ENCODE data around the gene SNX15.
"Not testable (repeated sequence)": the region's sequence is repeated elsewhere in the genome, so short reads cannot be mapped to it uniquely, and the experiment has no call there.

SNX15 gene

DNA sequence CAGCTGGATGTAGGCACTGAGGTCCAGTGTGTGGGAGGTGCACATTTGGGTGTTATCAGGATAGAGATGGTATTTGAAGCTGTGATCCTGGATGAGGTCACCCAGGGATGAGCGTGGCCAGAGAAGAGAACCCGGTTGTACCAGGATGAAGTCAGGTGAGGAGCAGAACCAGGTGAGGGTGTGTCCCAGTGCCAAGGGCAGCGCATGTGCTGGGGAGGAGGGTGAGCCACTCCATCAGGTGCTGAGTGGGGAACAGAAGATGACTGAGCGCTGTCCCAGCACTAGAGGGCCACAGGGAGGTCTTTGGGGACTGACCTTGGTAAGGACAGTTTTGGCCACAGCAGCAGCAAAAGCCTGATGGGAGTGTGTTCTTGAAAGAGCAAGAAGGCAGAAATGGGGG is 10.5 kb upstream of the SNX15 start:
- no peak for DNase-seq

DNA sequence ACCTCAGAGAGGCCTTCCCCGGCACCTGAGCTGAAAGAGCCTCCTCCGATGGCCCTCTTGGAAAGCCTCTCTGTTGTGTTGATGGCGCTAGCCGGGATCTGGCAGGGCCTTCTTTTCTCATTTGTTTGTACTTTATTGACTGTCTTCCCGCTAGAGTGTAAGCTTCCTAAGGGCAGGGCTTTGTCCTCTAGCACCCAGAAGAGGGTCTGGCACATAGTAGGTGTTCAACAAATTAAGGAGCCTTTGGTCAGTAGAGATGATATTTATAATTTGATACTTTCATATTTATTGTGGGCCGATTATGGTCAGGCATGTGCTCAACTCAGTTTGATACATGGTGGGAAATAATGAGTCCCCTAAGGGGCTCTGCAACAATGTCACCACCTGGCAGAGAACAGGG is 9.3 kb upstream of the SNX15 start:
- no peak for DNase-seq

DNA sequence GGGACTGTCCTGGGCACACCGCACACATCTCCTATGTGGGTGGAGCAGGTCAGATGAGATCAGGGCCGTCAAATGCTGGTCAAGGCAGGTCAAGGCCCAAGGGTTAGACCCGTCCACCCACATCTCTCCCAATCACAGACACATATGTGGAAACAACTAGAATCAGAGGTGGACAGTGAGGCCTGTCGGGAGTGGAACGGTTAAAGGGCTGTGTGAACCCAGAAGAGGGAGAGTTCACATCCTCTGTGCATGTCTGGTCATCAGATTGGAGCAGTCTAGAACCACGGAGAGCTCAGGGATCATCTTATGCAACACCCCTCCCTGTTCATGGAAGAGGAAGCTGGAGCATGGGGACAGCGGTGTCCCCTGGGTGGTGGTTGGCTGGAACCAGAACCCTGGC is 7.4 kb upstream of the SNX15 start:
- DNase-seq = no peak

DNA sequence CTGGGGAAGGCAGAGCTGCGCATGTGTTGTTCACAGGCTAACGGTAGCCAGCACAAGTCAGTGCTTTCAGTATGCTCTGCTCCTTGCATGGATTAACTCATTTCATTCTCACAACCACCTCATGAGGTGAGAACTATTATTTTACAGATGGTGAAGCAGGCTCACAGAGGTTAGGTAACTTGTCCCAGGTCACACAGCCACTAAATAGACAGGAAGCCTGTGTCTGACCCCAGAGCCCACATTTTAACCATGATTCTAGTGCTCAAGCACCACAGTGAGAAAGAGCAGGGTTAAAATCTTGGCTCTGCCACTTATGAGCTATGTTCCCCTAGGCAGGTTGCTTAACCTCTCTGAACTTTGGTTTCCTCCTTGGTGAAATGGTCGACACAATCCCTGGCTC is 6.2 kb upstream of the SNX15 start:
- no peak for DNase-seq

DNA sequence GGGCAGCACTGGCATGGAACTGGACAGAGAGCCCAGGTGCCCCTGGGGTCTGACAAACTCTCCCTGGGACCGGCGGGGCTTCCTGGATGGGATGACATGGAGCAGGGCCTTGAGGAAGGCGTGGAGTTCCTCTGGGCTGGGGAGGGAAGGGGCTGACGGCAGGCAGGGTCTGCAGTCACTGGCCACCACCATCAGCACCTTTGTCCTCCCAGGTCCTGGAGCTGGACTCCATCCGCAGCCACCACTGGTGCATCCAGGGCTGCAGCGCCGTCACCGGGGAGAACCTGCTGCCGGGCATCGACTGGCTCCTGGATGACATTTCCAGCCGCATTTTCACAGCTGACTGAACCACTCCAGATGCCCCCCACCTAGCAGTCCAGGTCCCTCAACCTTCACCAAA is 5.7 kb upstream of the SNX15 start:
- DNase-seq = no peak

DNA sequence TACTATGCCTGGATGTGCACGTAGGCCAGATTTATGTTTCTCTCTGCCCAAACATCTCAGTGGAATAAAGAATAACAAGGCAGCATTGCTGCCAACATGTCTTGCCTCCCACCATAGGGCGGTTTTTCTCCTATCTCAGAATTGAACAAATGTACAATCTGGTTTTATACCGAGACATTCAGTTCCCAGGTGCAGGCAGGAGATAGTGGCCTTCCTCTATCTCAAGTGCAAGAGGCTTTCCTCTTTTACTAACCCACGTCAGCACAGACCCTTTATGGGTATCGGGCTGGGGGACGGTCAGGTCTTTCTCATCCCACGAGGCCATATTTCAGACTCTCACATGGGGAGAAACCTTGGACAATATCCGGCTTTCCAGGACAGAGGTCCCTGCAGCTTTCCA is 3.7 kb upstream of the SNX15 start:
- DNase-seq = not testable (repeated sequence)

DNA sequence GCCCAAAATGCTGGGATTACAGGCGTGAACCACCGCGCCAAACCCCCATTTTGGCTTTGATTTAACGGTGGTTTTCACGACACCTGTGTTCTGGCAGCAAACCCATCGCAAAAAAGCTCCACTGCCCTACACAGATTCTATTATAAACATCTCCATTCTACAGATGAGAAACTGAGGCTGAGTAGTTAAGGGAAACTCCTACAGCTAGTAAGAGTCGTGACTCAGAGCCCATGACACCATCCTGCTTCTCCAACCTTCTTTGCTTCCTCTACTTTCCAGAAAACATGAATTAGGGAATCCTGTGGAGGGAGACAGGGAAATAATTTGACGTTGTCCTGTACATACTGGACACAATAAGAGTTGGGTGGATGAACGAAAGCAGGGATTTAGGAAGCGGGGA is 429 bp upstream of the SNX15 start:
- no peak for DNase-seq

DNA sequence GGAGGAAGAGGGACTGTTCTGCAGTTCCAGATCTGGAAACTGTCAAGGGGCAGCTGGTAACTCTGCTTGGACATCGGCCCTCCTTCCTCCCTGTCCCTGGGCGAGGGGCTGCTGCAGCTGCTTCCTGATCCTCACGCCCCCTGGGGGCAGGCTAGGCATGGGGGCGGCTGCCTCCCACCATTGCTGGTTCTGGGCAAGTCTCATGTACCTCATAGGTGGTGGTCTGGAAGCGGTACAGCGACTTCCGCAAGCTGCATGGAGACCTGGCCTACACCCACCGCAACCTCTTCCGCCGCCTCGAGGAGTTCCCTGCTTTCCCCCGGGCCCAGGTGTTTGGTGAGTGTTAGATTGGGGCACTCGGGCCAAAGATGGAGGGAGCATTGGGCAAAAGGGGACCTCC is 5.0 kb downstream of the SNX15 start:
- DNase-seq = no peak

DNA sequence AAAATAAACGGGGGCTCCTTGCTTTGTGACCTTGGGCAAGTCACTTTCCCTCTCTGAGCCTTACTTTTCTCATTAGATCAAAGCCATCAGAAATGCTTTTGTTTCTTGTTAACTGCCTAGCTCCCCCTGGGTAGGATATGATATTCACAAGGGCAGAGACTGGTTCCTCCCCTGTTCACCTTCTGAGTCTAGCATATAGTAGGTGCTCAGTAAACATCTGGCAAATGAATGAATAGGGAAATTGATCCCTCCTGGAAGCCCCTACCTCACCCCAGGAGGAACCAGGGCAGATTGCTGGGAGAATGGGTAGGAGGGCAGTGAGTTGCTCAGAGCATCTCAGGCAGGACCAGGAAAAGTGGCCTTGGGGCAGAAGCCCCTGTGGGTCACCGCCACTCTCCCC is 7.2 kb downstream of the SNX15 start:
- no peak for DNase-seq

DNA sequence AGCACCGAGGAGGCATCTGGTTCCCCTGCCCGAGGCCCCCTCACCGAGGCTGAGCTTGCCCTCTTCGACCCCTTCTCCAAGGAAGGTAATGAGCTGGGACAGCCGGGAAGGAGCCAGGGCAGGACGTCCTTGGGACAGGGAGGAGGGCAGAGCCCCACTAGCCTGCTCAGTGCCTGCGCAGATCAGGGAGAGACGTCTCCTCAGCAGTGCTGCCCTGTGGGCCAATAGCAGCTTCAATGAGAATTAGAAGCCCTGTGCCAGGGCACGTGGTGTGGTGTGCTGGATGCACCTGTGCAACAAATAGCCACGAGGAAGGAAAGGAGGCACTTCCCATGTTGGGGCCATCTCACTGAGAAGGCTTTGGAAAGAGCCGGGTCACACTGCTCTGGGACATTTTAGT is 8.3 kb downstream of the SNX15 start:
- DNase-seq = no peak

DNA sequence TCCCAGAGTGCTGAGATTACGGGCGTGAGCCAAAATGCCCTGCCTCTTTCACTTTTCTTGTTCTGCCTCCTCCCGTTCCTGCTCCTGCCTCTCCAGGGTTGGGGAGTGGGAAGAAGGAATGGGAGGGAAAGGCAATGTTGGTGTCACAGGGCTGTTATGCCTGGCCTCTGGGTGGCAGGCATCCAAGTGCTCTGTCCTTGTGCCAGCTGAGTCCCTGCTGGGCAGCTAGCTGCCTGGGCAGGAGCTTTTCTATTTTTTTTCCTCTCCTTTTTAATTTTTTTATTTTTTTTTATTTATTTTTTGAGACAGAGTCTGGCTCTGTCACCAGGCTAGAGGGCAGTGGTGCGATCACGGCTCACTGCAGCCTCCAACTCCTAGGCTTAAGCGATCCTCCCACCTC is 9.7 kb downstream of the SNX15 start:
- DNase-seq = no peak

DNA sequence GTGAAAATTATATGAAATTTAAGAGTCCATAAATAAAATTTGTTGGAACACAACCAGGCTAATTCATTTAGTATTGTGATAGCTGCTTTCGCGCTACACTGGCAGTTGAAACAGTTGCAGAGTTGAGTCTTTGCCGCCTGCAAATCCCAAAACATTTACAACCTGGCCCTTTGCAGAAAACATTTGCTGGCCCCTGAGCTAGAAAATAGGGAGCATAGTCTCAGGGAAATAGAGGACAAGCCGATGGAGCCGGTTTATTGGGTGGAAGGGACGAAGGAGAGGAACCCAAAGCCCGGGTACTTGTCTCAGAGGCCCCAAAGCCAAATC is 13.2 kb downstream of the SNX15 start:
- DNase-seq = no peak

DNA sequence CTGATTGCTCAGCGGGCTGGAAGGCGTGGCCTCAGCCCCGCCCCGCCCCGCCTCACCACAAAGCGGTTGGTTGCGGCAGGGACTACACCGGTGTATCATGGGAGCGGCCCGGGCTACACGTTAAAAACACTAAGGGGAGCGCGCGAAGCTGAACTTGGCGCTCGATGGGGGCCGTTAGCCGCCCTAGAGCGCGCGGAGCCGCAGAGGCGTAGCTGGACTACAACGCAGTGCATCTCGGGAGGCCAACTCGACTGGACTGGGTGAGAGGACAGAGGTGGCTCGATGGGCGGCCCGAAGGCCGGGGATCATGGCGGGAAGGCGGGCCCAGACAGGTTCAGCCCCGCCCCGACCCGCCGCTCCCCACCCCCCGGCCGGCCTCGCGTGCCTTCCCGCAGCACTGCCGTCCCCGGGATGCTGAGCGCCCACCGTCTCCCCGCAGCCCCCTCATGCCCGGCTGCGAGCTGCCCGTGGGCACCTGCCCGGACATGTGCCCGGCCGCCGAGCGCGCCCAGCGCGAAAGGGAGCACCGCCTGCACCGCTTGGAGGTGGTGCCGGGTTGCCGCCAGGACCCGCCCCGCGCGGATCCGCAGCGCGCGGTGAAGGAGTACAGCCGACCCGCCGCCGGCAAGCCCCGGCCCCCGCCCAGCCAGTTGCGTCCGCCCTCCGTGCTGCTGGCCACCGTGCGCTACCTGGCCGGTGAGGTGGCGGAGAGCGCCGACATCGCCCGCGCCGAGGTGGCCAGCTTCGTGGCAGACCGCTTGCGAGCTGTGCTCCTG is 13.8 kb downstream of the SNX15 start, which contains the start of gene SAC3D1:
Gene SAC3D1, plus strand, starts transcription at position 364 of the 776 bp plus-strand sequence. Its CDS starts 83 bp downstream, at position 447.
- DNase-seq = peak; percentile 98

DNA sequence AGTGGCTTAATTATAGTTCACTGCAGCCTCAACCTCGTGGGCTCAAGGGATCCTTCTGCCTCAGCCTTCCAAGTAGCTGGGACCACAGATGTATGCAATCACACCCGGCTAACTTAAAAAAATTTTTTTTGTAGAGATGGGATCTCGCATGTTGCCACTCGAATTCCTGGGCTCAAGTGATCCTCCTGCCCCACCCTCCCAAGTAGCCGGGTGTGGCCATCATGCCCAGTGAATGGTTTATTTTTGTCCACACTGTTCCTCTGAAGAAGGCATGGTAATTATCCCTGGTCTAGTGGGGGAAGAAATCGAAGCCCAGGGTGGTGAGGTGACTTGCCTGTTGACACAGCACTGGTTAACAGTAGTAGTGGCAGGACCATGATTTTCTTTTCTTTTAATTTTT is 15.7 kb downstream of the SNX15 start:
- DNase-seq = no peak

DNA sequence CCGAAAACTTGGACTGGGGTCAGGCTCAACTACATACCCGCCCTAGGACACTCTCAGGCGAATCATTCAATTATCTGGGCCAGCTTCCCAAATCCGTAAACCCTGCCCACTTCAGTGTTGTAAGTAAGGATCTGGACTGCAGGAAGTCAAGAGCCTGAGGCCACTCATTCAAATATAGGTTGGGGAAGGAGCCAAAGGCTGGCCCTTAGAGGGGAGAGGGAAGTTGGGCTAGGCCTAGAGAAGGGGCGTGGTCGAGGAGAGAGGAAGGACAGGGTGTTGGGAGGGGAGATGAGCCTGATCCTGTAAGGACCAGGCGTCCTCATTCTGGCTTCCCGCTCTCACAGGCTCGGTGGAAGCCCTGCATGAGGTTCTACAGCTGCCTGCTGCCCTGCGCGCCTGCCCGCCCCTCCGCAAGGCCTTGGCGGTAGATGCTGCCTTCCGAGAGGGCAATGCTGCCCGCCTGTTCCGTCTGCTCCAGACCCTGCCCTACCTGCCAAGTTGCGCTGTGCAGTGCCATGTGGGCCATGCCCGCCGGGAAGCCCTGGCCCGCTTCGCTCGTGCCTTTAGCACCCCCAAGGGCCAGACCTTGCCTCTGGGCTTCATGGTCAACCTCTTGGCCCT is 16.8 kb downstream of the SNX15 start:
- no peak for DNase-seq

DNA sequence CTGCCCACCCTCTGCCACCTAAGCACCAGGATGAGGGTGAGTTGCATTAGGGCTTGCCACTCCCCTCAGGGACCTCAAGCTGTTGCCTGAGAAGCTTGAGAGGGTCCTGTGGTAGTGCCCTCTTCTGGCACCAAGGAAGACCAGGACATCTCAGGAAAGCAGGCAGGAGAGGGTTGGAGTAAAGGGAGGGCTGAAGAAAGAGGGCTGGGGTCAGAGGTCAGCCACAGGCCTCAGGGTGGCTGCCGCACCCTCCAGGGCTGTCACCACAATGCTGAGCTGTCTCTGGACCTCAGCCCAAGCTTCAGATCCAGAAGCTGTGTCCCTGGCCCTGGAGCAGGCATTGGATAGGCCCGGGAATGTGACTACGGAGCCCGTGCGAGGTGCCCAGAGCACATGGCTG is 17.8 kb downstream of the SNX15 start:
- no peak for DNase-seq

DNA sequence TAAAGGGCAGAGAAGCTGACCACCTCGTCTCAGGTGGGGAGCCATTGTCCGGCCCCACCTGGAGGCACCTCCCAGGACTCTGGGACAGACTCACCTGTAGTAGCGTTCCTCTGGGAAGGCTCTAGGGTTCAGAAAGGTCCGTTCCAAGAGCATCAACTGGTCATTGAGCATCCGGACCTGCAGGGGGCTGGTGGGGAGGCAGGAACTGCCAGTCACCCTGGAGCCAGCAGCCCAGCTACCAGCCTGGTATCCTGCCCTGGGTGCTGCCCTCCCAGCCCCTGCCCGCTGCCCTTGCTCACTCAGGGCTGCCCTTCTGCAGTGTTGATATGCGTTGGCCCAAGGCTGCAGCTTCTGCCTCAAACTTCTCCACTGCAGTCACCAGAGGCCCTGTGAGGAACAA is 18.5 kb downstream of the SNX15 start:
- DNase-seq = no peak

DNA sequence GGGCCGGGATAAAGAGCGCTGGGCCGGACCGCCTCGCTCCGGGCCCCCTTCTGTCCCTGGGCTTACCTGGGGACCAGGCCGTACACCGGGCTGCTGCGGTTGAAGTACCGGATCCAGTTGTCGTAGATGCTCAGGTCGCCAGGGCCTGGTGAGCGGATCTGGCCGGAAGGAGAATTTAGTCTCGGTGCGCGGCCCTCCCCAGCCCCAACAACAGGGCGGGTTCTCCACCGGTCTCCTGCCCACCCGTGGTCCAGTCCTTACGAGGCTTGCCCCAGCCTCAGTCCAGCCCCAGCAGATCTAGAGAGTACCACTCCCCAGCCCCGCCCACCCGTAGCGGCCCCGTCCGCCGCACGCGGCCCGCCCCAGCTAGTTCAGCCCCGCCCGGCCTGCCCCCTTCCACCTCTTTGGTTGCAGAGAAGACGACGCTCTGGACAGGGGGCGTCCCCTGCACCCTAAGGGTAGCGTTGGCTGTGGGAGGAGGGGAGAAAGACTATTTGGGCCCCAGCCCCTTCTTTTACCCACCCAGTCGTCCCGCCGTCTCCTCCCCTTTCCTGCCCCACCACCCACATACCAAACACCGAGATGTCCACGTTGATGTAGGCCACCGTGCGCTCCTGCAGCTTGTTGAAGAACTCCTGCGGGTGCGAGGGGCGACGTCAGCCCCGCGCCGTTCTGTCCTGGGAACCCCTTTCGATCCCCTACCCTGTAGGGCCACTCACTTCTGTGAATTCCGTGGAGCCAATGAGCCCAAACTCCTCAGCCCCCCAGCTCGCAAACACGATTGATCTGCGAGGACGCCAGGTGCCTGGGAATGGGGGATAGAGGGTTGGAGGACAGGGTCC is 20.6 kb downstream of the SNX15 start:
- no peak for DNase-seq

DNA sequence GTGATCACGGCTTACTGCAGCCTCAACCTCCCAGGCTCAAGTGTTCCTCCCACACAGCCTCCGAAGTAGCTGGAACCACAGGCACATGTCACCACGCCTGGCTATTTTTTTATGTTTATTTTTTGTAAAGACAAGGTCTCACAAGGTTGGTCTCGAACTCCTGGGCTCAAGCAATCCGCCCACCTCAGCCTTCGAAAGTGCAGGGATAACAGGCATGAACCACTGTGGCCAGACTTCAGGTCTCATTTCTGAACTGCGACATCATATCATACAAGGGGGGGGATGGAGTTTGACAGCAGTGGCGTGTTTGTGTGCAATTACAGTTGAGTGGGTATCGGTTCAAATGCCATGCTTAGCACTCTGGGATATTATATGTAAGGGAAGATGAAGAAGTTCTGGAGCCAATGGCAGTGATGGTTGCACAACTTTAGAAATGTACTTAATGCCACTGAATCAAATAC is 24.2 kb downstream of the SNX15 start:
- no peak for DNase-seq

DNA sequence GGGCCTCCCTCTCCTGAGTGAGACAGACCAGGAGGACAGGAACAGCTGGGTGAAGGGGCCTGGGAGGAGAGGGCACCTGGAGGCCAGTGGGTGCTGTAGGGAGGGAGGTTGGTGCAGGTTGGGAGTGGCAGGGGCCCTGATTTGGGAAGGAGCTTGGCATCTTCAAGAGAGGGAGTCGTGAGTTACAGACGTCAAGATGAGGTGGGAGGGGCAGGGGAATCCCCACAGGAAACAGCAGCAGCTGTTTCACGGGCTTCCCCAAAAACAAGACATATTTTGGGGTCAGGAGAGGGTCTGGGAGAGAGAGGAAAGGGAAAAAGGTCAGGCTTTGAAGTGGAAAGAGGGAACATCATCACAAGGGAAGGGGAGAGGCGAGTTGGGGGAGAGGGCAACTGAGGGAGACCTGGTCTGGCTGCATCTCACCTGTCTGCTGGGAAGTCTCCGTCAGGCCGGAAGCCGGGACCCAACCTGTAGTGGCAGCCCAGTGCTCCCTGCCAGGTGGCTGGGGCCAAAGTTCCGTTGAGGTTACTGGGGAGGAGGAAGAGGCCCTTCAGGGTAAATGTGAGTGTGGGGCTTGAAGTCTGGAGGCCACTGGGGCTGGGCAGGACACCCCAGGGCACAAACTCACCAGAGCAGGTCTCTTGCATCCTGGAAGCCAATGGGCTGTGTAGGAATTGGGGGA is 26.7 kb downstream of the SNX15 start:
- no peak for DNase-seq

DNA sequence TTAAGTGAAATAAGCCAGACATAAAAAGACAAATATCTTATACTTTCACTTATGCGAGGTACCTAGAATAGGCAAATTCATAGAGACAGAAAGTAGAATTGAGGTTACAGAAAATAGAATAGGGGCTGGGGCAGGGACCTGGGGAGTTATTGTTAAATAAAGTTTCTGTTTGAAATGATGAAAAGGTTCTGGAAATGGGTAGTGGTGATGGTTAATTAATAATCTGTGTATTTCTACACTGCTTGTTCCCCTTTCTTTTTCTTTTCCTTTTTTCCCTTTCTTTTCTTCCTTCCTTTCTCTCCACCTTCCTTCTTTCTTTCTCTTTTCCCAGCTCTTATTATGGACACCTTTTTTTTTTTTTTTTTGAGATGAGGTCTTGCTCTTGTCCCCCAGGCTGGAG is 28.3 kb downstream of the SNX15 start:
- no peak for DNase-seq

DNA sequence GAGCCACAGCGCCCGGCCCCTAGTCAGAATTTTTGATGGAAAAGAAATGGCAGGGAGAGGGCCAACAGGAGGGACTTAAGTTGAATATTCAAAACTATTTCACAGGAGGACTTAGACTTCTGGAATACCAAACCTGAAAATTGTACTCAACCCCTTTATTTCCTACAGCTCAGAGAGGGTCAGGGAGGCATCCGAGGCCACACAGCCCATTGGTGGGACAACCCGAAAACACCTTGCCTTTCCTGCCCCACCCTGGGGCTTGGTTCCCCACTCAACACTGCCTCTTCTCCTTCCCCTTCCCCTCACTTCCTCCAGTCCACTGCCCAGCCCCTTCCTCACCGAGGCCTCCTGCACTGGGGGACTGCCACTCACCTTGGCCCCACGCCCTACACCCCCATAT is 29.8 kb downstream of the SNX15 start:
- no peak for DNase-seq

DNA sequence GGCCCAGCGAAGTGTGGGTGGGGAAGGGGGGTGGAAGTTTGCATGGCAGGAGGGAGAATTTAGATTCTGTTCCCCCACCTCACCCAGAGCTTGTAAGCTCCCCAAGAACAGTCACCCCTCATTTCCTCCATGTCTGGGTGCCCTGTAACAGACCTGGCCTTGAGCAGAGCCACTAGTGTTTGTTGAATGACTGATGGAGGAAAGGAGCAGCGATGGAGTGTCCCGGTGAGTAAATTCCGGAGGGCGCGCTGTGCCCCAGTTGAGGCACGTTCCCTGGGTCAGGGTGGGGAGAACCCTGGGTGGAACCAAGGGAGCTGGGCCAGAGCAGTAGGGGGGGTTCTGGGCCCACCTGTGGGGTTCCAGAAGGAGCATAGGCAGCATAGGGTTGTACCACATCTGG is 30.3 kb downstream of the SNX15 start:
- no peak for DNase-seq
